ENCODE results near the gene TMEM14B.

TMEM14B gene

GRCh38 chr6:10720265-10720959 is 27.2 kb upstream of the TMEM14B start:
- TF ChIP-seq ZBTB7A (IDR thresholded peaks at IDR 0.05; ENCODE audit: low read depth) (no peak), NFIC (IDR thresholded peaks at IDR 0.05) (no peak), RAD21 (IDR thresholded peaks at IDR 0.05; ENCODE audit: low read depth) (no peak), EGR1 (IDR thresholded peaks at IDR 0.05) (no peak), TCF12 (IDR thresholded peaks at IDR 0.05; ENCODE audit: low read depth) (no peak), CREB1 (IDR thresholded peaks at IDR 0.05; ENCODE audit: low read depth) (no peak), FOXM1 (IDR thresholded peaks at IDR 0.05; ENCODE audit: borderline replicate concordance, low read depth) (no peak), CEBPB (IDR thresholded peaks at IDR 0.05) (no peak), EP300 (IDR thresholded peaks at IDR 0.05; ENCODE audit: borderline replicate concordance) (no peak), MAX (IDR thresholded peaks at IDR 0.05) (no peak), TAF1 (IDR thresholded peaks at IDR 0.05; ENCODE audit: low read depth) (no peak), YY1 (IDR thresholded peaks at IDR 0.05; ENCODE audit: low read depth) (no peak), TEAD4 (IDR thresholded peaks at IDR 0.05) (no peak), REST (IDR thresholded peaks at IDR 0.05; ENCODE audit: low read depth) (no peak)
- TF ChIP-seq, protein P1, sequence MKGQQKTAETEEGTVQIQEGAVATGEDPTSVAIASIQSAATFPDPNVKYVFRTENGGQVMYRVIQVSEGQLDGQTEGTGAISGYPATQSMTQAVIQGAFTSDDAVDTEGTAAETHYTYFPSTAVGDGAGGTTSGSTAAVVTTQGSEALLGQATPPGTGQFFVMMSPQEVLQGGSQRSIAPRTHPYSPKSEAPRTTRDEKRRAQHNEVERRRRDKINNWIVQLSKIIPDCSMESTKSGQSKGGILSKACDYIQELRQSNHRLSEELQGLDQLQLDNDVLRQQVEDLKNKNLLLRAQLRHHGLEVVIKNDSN (IDR thresholded peaks at IDR 0.05), result no peak

- TF ChIP-seq TAF1 (IDR thresholded peaks at IDR 0.05; ENCODE audit: low read depth) (no peak), CEBPB (IDR thresholded peaks at IDR 0.05) (no peak), EGR1 (IDR thresholded peaks at IDR 0.05) (no peak), CREB1 (IDR thresholded peaks at IDR 0.05; ENCODE audit: low read depth) (no peak), EP300 (IDR thresholded peaks at IDR 0.05; ENCODE audit: borderline replicate concordance) (no peak), TCF12 (IDR thresholded peaks at IDR 0.05; ENCODE audit: low read depth) (no peak), YY1 (IDR thresholded peaks at IDR 0.05; ENCODE audit: low read depth) (no peak), FOXM1 (IDR thresholded peaks at IDR 0.05; ENCODE audit: borderline replicate concordance, low read depth) (no peak), RAD21 (IDR thresholded peaks at IDR 0.05; ENCODE audit: low read depth) (no peak)
- TF ChIP-seq, protein P1 (IDR thresholded peaks at IDR 0.05), result no peak
Observed at GRCh38 chr6:10721850-10722569, 25.6 kb upstream of the TMEM14B start.

DNA sequence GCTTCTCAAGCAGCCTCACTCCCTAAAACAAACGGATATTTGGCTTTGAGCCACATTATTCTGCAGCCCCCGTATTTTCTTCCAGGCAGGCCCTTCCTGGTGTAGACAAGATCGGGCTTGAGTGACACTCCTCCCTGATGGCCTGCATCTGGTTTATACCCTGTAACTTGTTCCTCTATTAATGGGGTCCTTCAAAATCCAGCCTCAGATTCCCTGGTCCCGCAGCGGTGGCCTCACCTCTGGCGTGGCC is 25.1 kb upstream of the TMEM14B start:
- TF ChIP-seq MAX (IDR thresholded peaks at IDR 0.05) (peak; percentile 90; the same call in 1 of the 2 replicates), YY1 (IDR thresholded peaks at IDR 0.05; ENCODE audit: low read depth) (no peak), NFIC (IDR thresholded peaks at IDR 0.05) (peak; percentile 59; the same call in 1 of the 2 replicates), TEAD4 (IDR thresholded peaks at IDR 0.05) (no peak), ZBTB7A (IDR thresholded peaks at IDR 0.05; ENCODE audit: low read depth) (no peak), TCF12 (IDR thresholded peaks at IDR 0.05; ENCODE audit: low read depth) (no peak)

DNA sequence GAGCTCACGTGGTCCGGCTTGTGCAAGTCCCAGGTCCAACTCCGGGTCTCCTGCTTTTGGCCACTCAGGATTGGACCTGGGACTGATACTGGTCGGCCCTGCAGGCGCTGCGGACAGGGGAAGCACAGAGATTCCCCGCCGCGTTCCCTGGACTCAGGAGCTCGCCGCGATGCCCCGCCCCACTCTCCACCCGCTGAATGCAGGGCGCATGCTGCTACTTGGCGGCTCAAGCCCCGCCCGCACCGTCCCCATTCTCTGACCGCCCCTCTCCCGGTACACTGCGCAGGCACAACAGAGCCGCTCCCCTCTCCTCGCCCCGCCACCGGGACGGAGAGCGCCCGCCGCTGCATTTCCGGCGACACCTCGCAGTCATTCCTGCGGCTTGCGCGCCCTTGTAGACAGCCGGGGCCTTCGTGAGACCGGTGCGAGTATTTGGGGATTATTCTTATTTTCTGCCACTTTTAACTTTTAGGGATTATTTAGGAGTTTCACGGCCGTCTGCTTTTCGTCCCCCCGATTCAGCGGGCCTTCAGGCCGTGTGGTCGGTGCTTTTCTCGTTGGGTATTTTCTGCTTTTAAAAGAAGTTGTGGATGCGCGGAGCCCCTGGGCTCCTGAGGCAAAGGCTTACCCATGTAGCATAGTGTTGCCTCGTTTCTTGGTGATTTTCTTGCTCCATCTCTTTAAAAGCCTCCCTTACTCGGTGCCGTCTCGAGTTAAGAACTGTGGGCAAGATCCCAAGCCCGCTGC is 24.6 kb upstream of the TMEM14B start, which contains the start of gene TMEM14C:
Gene TMEM14C (plus strand): TSS at position 251 of the 747 bp plus-strand sequence. CDS start 1,544 bp downstream, outside the sequence.
- TF ChIP-seq RAD21 (IDR thresholded peaks at IDR 0.05; ENCODE audit: low read depth), result peak; percentile 19; the same call in 1 of the 2 replicates
- TF ChIP-seq, protein P1 (IDR thresholded peaks at IDR 0.05), result peak; percentile 89
- TF ChIP-seq MAX (IDR thresholded peaks at IDR 0.05), result no peak; the same call in none of the 2 replicates
- TF ChIP-seq TAF1 (IDR thresholded peaks at IDR 0.05; ENCODE audit: low read depth), result peak; percentile 89
- TF ChIP-seq CREB1 (IDR thresholded peaks at IDR 0.05; ENCODE audit: low read depth), result no peak; the same call in 1 of the 2 replicates
- TF ChIP-seq YY1 (IDR thresholded peaks at IDR 0.05; ENCODE audit: low read depth), result peak; percentile 26; the same call in 1 of the 2 replicates
- no peak for TF ChIP-seq NFIC (IDR thresholded peaks at IDR 0.05)
- TF ChIP-seq CEBPB (IDR thresholded peaks at IDR 0.05), result peak; percentile 83
- no peak for TF ChIP-seq REST (IDR thresholded peaks at IDR 0.05; ENCODE audit: low read depth)
- peak; percentile 34; the same call in 1 of the 2 replicates for TF ChIP-seq TEAD4 (IDR thresholded peaks at IDR 0.05)
- TF ChIP-seq TCF12 (IDR thresholded peaks at IDR 0.05; ENCODE audit: low read depth), result peak; percentile 64; the same call in 1 of the 2 replicates
- 0 out of 2 replicates have a peak, but pooled peaks have one; percentile 29 for TF ChIP-seq ZBTB7A (IDR thresholded peaks at IDR 0.05; ENCODE audit: low read depth)
- TF ChIP-seq FOXM1 (IDR thresholded peaks at IDR 0.05; ENCODE audit: borderline replicate concordance, low read depth), result no peak
- TF ChIP-seq EGR1 (IDR thresholded peaks at IDR 0.05), result no peak
- 0 out of 2 replicates have a peak, but pooled peaks have one; percentile 12 for TF ChIP-seq EP300 (IDR thresholded peaks at IDR 0.05; ENCODE audit: borderline replicate concordance)

All from Ishikawa (cell line).